GM18858 (cell line): ENCODE data around the gene PDE10A.
"Not testable (repeated sequence)": the region's sequence is repeated elsewhere in the genome, so short reads cannot be mapped to it uniquely, and the experiment has no call there.

Experiments
- ATAC-seq: cut with Tn5 transposase; IDR thresholded peaks from one replicate; pipeline ENCODE4 v1.9.1; 2021; ENCODE audit not compliant: unreplicated experiment

The PDE10A gene

DNA sequence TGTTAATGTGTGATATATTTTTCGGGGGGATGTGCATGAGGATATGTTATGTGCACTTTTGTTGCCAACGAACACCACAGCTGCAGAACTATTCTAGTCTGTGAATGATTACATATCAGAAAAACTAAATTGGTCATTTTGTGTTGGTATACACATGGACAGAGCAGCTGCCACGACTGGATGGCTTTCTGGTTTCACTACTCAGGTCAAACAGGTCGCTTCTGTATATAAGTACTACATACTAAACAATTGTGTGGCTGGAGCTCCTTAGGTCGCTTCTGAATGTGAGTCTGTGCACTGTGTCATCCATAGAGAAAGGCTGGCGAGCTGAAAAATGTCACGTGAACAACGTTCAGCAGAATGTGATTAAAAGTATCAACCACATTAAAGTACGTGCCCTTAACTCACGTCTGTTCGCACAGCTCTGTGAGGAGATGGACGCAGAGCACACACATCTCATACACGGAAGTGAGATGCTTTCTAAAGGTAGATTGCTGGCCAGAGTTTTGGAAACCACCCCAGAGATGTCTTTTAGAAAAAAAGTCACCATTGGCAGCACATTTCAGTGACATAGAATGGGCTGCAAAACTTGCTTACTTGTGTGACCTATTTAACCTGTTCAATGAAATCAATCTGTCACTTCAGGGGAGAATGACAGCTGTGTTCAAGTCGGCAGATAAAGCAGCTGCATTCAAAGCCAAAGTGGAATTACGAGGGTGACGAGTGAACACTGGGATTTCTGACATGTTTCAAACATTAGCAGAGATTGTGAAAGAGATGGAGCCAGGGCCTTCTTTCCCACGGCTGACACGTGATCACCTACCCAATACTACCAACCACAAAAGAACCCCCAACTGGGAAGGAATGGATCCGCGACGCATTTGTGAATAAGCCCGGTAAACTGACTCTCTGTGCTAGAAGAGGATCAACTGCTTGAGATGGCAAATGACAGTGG is 176.6 kb downstream of the PDE10A start:
- no peak for ATAC-seq

- no peak for ATAC-seq
Observed at GRCh38 chr6:165484178-165484889, 178.7 kb downstream of the PDE10A start.

DNA sequence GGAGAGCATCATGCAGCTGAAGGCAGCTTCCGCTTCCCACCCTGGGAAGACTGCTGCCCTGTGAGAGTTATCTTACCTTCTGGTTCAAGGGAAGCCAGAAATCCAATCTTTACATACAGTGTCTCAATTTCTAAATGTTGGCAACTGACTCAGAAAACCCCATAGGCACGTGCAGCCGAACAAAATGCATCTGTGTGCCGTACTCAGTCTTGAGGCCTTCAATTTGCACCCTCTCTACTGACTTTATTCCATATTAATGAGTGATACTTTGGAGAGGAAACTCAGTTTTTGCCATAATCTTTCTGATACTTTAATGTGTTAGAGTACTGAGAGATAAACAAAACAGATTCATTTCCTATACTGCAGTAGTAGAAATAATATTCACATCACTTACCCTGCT is 181.1 kb downstream of the PDE10A start:
- ATAC-seq: no peak

DNA sequence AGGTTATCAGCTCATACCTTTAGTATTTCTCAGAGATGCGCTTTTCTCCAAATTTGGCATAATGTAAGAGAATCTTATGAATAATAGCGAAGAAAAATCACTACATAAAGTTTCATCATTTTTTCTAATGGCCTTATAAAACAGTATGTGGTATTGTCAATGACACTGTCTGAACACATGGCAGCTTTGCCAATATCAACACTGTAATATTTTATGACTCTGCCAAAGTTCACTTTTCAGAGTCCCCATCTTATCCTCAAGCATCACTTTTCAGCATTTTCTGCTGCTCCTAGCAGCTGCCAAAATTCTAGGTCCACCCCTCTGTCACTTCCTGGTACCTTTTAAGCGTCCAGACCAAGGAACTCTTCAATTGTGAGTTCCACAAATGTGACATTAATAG is 182.1 kb downstream of the PDE10A start:
- no peak for ATAC-seq

DNA sequence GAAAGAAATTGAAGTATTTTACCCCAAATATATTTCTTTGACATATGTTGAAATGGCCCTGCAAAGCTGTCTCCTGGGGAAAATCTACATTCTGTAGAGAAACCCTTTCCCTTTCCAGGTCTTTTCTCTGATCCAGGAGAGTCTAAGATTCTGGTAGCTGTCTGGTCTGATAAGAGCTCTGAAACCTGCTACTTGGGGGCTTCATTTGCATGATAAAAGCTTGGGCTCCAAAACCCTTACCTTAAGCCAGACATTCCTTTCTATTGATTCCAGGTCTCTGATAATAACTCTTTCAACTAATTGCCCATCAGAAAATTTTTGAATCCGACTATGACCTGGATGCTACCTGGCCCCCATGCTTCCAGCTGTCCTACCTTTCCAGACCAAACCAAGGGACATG is 184.5 kb downstream of the PDE10A start:
- ATAC-seq: no peak

DNA sequence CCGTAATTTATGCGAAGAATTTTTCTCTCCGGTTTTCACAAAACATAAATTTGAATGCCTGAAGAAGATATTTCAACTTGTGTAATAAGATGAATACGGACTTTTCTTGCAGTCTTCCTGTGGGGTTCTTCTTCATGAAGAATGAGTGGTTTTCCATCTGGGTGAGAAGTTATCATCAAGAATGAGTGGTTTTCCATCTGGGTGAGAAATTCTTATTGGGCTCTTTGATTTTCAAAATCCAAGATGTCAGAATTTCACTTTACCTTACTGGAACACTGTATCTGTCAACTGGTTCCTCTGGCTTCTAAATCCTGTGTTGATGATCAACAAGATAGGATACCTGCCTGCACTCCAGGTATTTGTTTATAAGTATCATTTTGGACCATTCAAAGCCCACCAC is 193.6 kb downstream of the PDE10A start:
- no peak for ATAC-seq

DNA sequence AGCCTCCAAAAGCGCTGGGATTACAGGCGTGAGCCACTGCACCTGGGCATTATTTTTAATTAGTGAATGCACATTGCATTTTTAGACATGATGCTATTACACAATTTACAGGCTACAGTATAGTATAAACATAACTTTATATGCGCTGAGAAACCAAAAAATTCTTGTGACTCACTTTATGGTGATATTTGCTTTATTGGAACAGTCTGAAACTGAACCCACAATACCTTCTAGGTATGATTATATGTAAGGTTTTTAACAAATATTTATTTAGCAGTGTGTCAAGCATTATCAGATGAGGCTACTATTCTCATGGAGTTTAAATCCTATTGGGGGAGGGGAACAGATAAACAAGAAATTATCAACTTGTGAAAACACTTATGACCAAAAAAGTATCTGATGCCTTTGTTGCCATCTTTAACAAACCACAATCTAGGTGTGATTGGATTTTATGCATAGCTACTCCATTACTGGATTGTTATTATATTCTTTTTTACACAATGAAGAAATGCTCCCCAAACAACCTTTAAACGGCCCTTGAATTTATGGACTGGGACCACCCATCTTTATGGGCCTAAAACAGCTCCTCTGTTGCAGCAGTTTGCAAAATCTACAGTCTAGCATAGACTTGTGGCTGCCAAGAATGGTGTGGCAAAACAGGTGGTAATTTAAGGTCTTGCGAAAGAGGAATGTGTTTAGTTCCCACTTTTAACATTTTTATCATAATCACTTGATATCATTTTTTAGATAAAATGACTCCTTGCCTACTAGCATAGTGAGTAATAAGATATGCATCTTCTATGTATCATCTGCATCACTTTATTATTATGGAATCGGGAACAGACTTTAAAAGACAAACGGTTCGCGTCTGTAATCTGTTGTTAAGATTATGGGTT is 194.5 kb downstream of the PDE10A start:
- ATAC-seq: no peak

GRCh38 chr6:165463499-165463898 is 199.5 kb downstream of the PDE10A start:
- ATAC-seq: not testable (repeated sequence)

DNA sequence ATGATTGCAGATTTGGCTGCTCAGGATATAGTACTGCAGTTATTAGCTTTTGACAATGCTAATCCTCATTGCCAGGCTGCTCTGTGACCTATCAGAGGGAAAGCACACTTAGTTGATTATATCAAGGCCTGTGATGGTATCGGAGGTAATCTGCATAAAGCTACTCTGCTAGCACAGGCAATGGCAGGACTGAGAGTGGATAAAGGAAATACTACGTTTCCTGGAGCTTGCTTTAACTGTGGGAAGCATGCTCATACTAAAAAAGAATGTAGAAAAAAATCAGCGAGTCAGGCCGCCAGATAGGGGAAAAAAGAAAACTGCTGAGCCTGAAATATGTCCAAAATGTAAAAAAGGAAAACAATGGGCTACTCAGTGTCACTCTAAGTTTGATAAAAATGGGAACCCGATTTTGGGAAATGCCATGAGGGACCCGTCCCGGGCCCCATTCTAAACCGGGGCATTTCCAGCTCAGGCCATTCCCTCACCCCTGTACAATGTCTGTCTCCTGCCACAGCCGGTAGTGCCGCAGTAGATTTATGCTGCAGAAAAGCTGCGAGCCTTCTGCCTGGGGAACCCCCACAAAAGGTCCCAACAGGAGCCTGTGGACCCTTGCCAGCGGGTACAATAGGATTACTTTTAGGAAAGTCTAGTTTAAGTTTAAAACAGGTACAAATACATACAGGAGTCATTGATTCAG is 203.3 kb downstream of the PDE10A start:
- not testable (repeated sequence) for ATAC-seq

- no peak for ATAC-seq
Observed at GRCh38 chr6:165458134-165458533, 204.9 kb downstream of the PDE10A start.

- no peak for ATAC-seq
Observed at GRCh38 chr6:165456286-165456685, 206.8 kb downstream of the PDE10A start.

DNA sequence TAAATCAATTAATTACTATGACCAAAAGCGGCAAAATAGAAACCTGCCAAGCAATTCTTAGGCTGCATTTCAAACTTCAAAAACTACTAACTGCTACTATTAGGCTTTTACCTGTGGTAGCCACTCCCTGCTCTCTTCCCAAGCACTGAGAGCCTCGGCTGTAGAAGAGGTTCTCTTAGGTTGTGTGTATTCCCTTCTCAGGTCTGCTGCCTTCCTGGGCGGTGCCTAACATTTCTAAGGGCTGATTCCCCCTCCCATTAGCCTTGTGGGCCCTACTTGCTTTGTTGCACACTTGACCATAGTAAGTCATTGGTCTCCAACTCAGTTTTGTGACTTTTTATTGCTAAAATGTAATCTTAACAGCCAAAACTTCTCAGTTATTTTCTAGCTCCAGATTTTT is 207.6 kb downstream of the PDE10A start:
- no peak for ATAC-seq

GRCh38 chr6:165453395-165453794 is 209.6 kb downstream of the PDE10A start:
- no peak for ATAC-seq

DNA sequence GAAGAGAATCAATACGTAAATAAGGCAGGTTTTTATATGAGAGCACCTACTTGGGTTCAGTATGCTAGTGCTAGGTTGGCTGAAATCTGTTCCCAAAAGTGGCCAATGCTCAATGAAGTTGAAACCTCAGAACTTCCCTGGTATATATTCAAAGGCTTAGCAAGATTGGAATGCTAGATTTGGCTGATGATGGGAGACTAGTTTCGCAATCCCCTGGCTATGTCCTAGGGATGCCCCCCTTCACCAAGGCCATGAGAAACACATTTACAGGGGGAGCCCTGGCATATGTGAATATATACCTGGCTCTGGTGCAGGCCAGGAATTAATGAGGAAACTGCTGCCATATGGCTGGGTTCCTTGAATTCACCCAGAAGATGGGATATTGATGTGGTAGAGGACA is 211.2 kb downstream of the PDE10A start:
- no peak for ATAC-seq

- no peak for ATAC-seq
Observed at GRCh38 chr6:165448210-165448609, 214.8 kb downstream of the PDE10A start.

- no peak for ATAC-seq
Observed at GRCh38 chr6:165447141-165447540, 215.9 kb downstream of the PDE10A start.

- no peak for ATAC-seq
Observed at GRCh38 chr6:165446331-165446730, 216.7 kb downstream of the PDE10A start.

DNA sequence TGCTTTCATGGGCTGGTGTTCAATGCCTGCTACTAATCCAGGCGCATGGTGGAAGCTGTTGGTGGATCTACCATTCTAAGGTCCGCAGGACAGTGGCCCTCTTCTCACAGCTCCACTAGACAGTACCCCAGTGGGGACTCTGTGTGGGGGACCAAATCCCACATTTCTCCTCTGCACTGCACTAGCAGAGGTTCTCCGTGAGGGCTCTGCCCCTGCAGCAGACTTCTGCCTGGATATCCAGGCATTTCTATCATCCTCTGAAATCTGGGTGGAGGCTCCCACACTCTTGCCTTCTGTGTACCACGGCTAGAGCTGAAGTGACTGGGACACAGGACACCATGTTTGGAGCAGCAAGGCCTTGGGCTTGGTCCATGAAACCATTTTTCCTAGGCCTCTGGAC is 219.6 kb downstream of the PDE10A start:
- ATAC-seq: no peak

DNA sequence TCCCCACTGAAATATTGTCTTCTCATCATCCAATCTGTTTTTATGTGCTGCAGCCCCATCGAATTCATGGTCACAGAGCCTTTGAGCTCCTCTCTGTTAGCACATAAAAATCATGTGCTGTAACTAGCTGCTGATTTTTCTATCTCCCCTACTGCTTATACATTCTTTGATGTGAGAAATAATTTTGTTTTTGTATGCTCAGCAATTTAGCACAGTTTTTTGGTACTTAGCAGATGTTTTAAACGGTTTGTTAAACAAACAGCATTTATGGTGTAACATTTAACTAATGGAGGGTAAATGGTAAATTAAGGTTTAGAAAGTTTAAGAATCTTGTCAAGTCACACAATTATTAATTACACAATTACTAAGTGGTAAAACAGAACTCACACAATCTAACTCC is 221.9 kb downstream of the PDE10A start:
- no peak for ATAC-seq

- peak; percentile 46 for ATAC-seq
Observed at GRCh38 chr6:165439928-165440554, 223.0 kb downstream of the PDE10A start.
